Astrocyte of the hippocampus (primary cell): ENCODE data around the gene CDH22.

Source experiments
- DNase-seq: peaks from one replicate; pipeline ENCODE4 v3.0.0; 2011; ENCODE audit warnings: low read depth, low spot score

CDH22 gene, protein sequence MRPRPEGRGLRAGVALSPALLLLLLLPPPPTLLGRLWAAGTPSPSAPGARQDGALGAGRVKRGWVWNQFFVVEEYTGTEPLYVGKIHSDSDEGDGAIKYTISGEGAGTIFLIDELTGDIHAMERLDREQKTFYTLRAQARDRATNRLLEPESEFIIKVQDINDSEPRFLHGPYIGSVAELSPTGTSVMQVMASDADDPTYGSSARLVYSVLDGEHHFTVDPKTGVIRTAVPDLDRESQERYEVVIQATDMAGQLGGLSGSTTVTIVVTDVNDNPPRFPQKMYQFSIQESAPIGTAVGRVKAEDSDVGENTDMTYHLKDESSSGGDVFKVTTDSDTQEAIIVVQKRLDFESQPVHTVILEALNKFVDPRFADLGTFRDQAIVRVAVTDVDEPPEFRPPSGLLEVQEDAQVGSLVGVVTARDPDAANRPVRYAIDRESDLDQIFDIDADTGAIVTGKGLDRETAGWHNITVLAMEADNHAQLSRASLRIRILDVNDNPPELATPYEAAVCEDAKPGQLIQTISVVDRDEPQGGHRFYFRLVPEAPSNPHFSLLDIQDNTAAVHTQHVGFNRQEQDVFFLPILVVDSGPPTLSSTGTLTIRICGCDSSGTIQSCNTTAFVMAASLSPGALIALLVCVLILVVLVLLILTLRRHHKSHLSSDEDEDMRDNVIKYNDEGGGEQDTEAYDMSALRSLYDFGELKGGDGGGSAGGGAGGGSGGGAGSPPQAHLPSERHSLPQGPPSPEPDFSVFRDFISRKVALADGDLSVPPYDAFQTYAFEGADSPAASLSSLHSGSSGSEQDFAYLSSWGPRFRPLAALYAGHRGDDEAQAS

DNA sequence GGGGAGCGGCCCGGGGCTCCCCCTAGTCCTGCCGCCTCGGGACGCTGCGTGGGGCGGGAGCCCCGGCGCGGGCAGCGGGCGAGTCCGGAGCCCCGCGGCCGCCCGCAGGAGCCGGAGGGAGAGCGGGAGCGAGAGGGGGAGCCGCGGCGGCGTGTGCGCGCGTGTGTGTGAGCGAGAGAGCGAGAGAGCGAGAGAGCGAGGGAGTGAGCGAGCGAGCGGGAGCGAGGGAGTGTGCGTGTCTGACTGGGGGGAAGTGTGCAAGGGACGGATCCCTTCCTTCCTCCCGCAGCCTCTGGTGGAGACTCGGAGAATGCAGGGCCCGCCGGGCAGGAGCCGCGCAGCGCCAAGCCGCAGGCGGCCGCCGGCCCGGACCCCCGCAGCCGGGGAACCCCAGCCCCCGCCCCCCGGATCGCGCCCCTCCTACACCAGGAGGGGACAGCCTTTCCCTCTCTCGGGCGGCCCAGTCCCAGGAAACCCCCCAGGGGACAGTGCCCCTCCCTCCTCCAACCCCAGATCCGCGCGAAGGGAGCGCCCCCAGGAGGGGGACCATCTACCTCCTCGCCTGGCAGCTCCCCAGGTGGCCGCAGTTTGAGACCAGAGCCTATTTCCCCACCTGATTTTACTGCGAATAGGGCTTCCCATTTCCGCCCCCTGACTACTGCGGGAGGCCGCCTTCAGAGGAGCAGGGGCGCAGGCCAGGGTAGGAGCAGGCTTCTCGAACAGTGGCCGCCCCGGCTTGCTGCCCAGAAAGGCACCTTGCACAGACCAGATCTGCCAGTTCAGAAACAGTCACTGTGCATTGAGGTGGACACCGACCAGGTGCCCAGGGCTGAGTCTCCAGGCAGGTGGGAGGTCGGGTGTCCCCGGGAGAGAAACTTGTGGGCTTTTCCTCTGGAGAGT is at the start of gene CDH22:
CDH22 (minus strand) TSS at position 241 of the 900 bp plus-strand sequence. CDS start 57,204 bp downstream, outside the sequence.
- DNase-seq: peak; percentile 62

- DNase-seq: no peak
These were observed 48.8 kb upstream of the CDH22 start for GRCh38 chr20:46357030-46357514.

DNA sequence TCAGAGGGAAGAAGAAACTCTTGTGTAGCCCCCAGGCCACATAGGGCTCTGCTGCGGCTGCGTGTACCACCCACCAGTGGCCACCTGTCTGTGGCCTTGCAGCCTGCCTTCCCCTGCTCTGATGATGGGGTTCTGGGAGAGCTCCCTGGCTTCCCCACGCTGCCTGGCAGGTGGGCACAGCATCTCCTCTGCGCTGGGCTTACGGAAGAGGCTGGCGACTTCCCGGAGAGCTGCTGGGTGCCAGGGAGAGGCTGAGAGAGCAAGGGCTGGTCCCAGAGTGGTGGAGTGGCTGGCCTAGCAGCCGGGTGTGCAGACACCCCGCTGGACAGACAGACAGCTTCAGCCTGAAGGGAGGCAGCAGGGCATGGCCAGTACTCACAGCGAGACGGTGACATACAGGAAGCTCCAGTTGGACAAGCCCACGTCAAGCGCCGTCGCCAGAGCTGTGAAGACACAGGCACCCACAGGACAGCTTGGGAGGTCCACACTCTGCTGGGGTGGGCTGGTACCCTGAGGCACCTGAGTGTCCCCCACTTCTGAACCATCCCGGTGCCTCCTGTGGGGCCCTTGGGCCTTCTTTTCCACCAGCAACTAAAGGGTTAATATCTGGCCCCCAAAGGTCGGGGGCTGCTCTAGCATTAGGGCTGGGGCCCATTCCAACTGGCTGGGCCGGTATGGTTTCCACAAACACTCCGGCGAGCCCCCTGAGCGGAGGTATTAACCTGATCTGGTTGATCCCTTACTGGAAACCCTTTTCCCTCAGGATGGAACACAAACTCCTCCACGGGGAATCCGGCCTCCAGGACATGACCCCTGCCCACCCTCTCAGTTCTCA is 48.1 kb upstream of the CDH22 start:
- no peak for DNase-seq

DNA sequence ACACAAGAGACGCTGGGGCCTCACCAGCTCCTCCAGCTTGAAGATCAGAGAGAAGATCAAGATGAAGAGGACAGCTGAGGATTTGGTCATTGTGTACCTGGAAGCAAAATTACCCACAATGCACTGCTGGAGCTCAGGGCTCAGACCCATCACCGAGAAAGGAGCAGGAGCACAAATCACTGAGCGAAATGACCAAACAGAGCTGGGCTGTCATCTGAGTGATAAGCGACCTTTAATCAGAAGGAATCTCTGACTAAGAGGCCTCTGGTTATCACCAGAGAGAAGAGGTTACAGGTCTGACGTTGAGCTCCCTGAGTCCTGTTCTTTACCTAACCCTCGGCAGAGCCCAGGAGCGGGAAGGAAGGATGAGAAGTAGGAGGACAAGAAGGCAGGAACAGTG is 47.5 kb upstream of the CDH22 start:
- DNase-seq: no peak

- no peak for DNase-seq
These were observed 46.8 kb upstream of the CDH22 start for GRCh38 chr20:46354920-46355654.

GRCh38 chr20:46354207-46354555 is 45.9 kb upstream of the CDH22 start:
- no peak for DNase-seq

DNA sequence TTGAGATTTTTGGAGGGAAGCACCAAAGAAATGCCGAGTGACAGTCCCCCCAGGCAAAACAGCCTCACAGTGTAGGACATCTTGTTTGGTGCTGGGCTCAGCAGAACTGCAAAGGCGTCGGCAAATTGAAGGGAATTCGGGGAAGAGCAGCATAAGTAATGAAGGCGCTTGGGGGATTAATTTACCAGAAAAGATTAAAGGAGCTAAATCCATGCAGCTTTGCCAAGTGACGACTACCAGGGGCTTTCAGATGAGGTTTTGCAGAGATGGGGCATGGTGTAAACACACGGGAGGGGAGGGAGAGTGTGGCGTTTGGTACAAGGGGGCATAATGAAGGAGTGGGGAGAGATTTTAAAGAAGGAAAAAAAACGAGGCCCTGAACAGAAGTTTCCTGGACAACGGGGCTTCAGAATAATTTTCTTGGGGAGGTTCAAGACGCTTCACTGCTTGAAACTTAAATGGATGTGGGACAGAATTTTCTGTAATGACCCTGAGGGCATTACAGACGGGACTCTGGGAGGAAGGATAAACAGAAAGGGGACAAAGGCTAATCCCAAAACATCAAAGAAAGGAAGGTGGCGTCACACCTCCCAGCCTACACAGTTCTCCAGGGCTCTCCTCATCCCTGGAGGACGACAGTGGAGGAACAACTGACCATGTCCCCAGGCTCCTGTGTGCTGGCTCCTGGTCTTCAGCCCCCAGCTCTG is 45.4 kb upstream of the CDH22 start:
- DNase-seq: no peak

DNA sequence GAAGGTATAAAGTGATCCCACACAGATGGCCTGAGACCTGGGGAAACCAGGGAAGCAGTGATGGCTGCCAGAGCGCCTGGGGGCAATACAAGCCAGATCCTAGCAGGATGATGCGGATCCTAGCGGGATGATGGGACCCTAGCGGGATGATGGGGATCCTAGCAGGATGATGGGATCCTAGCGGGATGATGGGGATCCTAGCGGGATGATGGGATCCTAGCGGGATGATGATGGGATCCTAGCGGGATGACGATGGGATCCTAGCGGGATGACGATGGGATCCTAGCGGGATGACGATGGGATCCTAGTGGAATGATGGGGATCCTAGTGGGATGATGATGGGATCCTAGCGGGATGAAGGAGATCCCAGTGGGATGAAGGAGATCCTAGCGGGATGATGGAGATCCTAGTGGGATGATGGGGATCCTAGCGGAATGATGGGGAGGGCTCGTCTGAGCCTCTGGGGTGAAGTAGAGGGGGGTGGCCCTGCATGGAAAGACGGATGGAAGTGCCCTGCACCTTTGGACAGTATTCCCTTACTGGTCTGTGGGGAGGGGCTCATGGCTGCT is 44.2 kb upstream of the CDH22 start:
- no peak for DNase-seq

DNA sequence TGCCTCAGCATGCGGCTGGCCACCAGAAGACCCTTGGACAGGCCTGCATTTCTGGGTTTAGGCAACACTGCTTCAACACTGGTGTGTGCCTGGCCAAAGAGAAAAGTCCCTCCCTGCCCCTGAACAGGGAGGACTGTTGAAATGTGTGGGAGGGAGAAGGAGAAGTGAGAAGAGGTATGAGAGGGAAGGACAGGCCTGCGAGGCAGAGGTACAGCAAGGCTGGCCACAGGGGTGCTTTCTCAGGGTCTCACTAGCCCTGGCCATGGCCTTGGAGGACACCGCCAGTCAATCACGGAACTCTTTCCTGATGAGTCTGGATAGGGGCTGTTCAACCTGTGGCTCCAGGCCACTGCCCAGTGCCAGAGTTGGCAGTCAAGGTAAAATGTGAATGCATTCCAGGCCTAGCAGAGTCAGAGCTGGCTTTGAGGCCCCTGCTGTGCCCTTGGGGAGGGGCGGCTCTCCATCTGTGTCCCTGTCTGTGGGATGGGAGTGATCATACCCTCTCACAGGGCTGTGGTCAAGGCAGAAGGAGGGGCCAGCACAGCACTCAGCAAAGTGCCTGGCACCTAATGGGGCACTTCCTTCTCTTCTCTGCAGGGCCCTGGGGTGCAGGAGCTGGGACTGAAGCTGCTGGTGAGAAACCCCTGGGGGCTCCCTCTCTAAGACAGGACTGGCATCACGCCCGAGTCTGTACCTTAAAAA is 43.2 kb upstream of the CDH22 start:
- DNase-seq: peak; percentile 36

GRCh38 chr20:46350986-46351267 is 42.6 kb upstream of the CDH22 start:
- DNase-seq: no peak

- DNase-seq: peak; percentile 96
These were observed 42.1 kb upstream of the CDH22 start for GRCh38 chr20:46350201-46350985.

- no peak for DNase-seq
These were observed 41.4 kb upstream of the CDH22 start for GRCh38 chr20:46349742-46350056.

- peak; percentile 77 for DNase-seq
These were observed 40.9 kb upstream of the CDH22 start for GRCh38 chr20:46349035-46349741.

DNA sequence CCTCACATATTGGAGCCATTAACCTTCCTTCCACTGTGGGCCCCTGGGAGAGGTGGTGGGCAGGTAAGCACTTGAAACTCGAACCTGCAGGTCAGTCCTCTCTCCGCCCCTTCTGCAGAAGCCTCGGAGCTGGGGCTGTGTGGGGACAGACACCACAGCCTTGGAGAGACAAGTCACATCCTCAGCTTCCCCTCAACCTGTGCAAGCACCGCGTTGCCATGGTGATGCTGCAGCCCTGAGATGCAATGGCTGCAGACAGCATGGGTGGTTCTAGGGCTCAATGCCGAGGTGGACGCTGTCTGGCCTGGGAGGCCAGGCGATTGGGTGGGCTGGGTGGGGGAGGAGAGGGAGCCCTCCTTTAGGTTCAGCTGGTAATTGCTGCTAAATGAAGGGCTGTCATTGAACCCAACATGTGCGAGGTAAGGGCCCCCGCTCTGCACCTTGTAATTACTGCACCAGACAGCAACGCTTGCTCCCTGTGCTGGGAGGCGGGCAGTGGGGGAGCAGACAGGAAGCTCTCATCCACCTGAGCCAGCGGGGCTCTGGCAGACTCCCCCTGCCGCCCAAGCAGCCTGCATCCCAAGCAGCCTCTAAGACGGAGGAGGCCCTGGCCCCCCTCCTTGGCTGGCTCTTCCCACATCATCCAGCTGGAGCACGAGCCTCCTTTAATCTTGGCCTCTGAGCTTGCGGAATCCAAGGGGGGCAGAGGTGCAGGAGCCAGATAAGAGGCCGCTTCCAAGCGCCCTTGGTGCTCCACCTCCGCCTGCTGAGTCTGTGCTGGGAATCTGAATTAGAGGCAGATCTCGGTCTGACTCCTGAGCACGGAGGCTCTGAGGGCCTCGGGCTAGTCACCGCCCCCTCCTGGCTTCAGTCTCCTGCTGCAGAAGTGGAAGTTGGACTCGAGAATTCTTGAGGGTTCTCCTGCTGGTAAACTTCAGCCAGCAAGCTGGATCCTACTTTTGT is 39.8 kb upstream of the CDH22 start:
- DNase-seq: peak; percentile 71

- no peak for DNase-seq
These were observed 38.5 kb upstream of the CDH22 start for GRCh38 chr20:46346770-46347169.

- DNase-seq: no peak
These were observed 36.3 kb upstream of the CDH22 start for GRCh38 chr20:46344488-46345162.
